Measurements from ENCODE around the gene AXIN1. TPM values are rescaled to one million over a fixed set of nuclear protein-coding genes. Genes with fewer than 3 reads are reported as not detected.

AXIN1 gene
- total RNA-seq, 1 donor from 2014 or later: 19.6 TPM

- Mint-ChIP-seq H3K4me3 (peak overlapping the region; percentile 97), H3K9me3 (no peaks in the 10 kb centered on the region), H3K27me3 (ENCODE audit: insufficient read depth, low read depth) (peaks cover 13% of the 10 kb centered on the region), H3K36me3 (peaks cover 2% of the 10 kb centered on the region), H3K27ac (peak overlapping the region; percentile 91), H3K4me1 (peaks cover 23% of the 10 kb centered on the region)
- Histone ChIP-seq H3K4me3 (peak overlapping the region; percentile 69), H3K36me3 (no peaks in the 10 kb centered on the region), H3K4me1 (peaks cover 7% of the 10 kb centered on the region), H4K20me1 (ENCODE audit: low read depth) (peaks cover 26% of the 10 kb centered on the region), H3K27me3 (peaks cover 2% of the 10 kb centered on the region), H3K4me2 (peak overlapping the region; percentile 77), H2AFZ (replicated peaks) (peak overlapping the region; percentile 66), H3K27ac (no peak overlapping the region), H3K79me2 (ENCODE audit: low read depth) (no peaks in the 10 kb centered on the region), H3F3A (ENCODE audit: low read depth) (peaks cover 50% of the 10 kb centered on the region), H3K9me3 (ENCODE audit: low read depth) (no peaks in the 10 kb centered on the region), H3K9ac (no peak overlapping the region)
- DNase-seq (ENCODE audit: low spot score): peak; percentile 40
- TF ChIP-seq EZH2phosphoT487 (IDR thresholded peaks at IDR 0.05) (no peak), EZH2 (IDR thresholded peaks at IDR 0.05) (no peak), CTCF (IDR thresholded peaks at IDR 0.05) (no peak)
Measured at GRCh38 chr16:396199-396598, 43.7 kb upstream of the AXIN1 start.

GRCh38 chr16:392450-393030 lies 40.0 kb upstream of the AXIN1 start:
- H3K27me3 Mint-ChIP-seq (ENCODE audit: insufficient read depth, low read depth): peaks cover 15% of the 10 kb centered on the region
- TF ChIP-seq EZH2phosphoT487 (IDR thresholded peaks at IDR 0.05) (no peak), EZH2 (IDR thresholded peaks at IDR 0.05) (no peak), CTCF (IDR thresholded peaks at IDR 0.05) (no peak)
- Histone ChIP-seq H3K9me3 (ENCODE audit: low read depth) (no peaks in the 10 kb centered on the region), H3K79me2 (ENCODE audit: low read depth) (no peaks in the 10 kb centered on the region), H3K4me3 (no peak overlapping the region), H3K9ac (no peak overlapping the region), H3K27me3 (peaks cover 2% of the 10 kb centered on the region), H2AFZ (replicated peaks) (no peak overlapping the region), H3K36me3 (no peaks in the 10 kb centered on the region), H3F3A (ENCODE audit: low read depth) (peaks cover 25% of the 10 kb centered on the region), H3K4me2 (no peak overlapping the region), H3K4me1 (peaks cover 11% of the 10 kb centered on the region), H4K20me1 (ENCODE audit: low read depth) (no peaks in the 10 kb centered on the region), H3K27ac (no peak overlapping the region)
- no peak overlapping the region for H3K27ac Mint-ChIP-seq
- no peak for DNase-seq (ENCODE audit: low spot score)
- peaks cover 3% of the 10 kb centered on the region for H3K9me3 Mint-ChIP-seq
- H3K36me3 Mint-ChIP-seq: peaks cover 2% of the 10 kb centered on the region
- H3K4me1 Mint-ChIP-seq: peaks cover 32% of the 10 kb centered on the region
- H3K4me3 Mint-ChIP-seq: no peak overlapping the region

DNA sequence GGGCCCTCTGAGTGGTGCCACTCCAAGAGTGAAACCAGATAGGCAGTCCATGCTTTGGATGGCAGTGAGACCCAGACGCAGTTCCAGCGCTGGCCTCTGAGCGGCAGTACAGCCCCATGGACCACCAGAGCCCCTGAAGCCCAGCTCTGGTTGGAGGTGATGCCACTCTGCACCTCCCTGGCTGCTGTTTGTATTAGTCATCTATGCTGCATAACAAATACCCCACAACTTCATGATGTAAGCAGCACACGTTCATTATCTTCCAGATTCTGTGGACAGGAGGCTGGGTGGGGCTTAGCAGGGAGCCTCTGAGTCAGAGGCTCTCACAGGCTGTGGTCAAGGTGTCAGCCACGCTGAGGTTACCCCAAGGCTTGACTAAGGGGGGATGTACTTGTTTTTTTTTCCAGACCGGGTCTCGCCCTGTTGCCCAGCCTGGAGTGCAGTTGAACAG lies 39.4 kb upstream of the AXIN1 start:
- Histone ChIP-seq H2AFZ (replicated peaks) (no peak overlapping the region), H3K9me3 (ENCODE audit: low read depth) (no peaks in the 10 kb centered on the region), H3F3A (ENCODE audit: low read depth) (peaks cover 25% of the 10 kb centered on the region), H3K27me3 (peaks cover 2% of the 10 kb centered on the region), H3K4me2 (no peak overlapping the region), H3K79me2 (ENCODE audit: low read depth) (no peaks in the 10 kb centered on the region), H3K27ac (no peak overlapping the region), H3K9ac (no peak overlapping the region), H3K4me3 (no peak overlapping the region), H3K36me3 (no peaks in the 10 kb centered on the region), H4K20me1 (ENCODE audit: low read depth) (no peaks in the 10 kb centered on the region), H3K4me1 (peaks cover 11% of the 10 kb centered on the region)
- H3K4me3 Mint-ChIP-seq: peak overlapping the region; percentile 36
- H3K27me3 Mint-ChIP-seq (ENCODE audit: insufficient read depth, low read depth): peaks cover 17% of the 10 kb centered on the region
- H3K4me1 Mint-ChIP-seq: peaks cover 32% of the 10 kb centered on the region
- H3K27ac Mint-ChIP-seq: no peak overlapping the region
- no peak for TF ChIP-seq EZH2 (IDR thresholded peaks at IDR 0.05)
- peak; percentile 84 for TF ChIP-seq CTCF (IDR thresholded peaks at IDR 0.05)
- no peak for TF ChIP-seq EZH2phosphoT487 (IDR thresholded peaks at IDR 0.05)
- H3K9me3 Mint-ChIP-seq: peaks cover 3% of the 10 kb centered on the region
- peak; percentile 75 for DNase-seq (ENCODE audit: low spot score)
- H3K36me3 Mint-ChIP-seq: peaks cover 2% of the 10 kb centered on the region

All from neural progenitor cell (in vitro differentiated cells).